ENCODE measurements around the gene FAAH2.

DNA sequence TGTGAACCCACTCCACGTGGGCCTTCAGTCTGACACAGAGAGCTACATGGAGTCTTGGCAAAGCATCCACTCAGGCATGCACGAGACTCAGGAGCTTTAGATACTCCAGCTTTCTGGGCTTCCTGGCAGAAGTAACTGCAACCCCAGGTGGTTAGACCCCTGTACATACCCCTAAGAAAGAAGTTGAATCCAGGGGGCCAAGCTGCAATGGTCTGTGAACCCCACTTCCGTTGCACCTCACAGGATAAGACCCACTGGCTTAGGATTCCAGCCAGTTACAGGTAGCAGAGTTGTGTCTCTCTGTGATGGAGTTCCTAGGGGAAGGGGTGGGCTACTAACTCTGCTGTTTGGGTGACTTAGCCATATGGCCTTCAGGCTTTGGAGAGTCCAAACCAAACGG lies 21.4 kb upstream of the FAAH2 start:
- TF ChIP-seq, protein P1, sequence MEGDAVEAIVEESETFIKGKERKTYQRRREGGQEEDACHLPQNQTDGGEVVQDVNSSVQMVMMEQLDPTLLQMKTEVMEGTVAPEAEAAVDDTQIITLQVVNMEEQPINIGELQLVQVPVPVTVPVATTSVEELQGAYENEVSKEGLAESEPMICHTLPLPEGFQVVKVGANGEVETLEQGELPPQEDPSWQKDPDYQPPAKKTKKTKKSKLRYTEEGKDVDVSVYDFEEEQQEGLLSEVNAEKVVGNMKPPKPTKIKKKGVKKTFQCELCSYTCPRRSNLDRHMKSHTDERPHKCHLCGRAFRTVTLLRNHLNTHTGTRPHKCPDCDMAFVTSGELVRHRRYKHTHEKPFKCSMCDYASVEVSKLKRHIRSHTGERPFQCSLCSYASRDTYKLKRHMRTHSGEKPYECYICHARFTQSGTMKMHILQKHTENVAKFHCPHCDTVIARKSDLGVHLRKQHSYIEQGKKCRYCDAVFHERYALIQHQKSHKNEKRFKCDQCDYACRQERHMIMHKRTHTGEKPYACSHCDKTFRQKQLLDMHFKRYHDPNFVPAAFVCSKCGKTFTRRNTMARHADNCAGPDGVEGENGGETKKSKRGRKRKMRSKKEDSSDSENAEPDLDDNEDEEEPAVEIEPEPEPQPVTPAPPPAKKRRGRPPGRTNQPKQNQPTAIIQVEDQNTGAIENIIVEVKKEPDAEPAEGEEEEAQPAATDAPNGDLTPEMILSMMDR (IDR thresholded peaks at IDR 0.05; ENCODE audit: low read length): no peak
- TF ChIP-seq EZH2 (optimal IDR thresholded peaks at IDR 0.05; ENCODE audit: low read depth, low read length): no peak

Data from MM.1S (cell line).